Measurements from ENCODE around the gene B3GLCT.

GRCh38 chr13:31311921-31312320 lies 112.1 kb downstream of the B3GLCT start:
- TF ChIP-seq CTCF (conservative IDR thresholded peaks at IDR 0.05; ENCODE audit: low read depth in 2 of 2) (no peak), POLR2AphosphoS5 (IDR thresholded peaks at IDR 0.05; ENCODE audit: low read depth) (no peak), EZH2 (IDR thresholded peaks at IDR 0.05; ENCODE audit: low read depth, unreplicated experiment) (no peak), EZH2phosphoT487 (IDR thresholded peaks at IDR 0.05; ENCODE audit: unreplicated experiment) (no peak), ZNF114 (CRISPR knock-in tag; IDR thresholded peaks at IDR 0.05) (no peak), JUNB (IDR thresholded peaks at IDR 0.05; ENCODE audit: unreplicated experiment) (no peak), ETS1 (IDR thresholded peaks at IDR 0.05) (no peak)
- TF ChIP-seq, protein P1, sequence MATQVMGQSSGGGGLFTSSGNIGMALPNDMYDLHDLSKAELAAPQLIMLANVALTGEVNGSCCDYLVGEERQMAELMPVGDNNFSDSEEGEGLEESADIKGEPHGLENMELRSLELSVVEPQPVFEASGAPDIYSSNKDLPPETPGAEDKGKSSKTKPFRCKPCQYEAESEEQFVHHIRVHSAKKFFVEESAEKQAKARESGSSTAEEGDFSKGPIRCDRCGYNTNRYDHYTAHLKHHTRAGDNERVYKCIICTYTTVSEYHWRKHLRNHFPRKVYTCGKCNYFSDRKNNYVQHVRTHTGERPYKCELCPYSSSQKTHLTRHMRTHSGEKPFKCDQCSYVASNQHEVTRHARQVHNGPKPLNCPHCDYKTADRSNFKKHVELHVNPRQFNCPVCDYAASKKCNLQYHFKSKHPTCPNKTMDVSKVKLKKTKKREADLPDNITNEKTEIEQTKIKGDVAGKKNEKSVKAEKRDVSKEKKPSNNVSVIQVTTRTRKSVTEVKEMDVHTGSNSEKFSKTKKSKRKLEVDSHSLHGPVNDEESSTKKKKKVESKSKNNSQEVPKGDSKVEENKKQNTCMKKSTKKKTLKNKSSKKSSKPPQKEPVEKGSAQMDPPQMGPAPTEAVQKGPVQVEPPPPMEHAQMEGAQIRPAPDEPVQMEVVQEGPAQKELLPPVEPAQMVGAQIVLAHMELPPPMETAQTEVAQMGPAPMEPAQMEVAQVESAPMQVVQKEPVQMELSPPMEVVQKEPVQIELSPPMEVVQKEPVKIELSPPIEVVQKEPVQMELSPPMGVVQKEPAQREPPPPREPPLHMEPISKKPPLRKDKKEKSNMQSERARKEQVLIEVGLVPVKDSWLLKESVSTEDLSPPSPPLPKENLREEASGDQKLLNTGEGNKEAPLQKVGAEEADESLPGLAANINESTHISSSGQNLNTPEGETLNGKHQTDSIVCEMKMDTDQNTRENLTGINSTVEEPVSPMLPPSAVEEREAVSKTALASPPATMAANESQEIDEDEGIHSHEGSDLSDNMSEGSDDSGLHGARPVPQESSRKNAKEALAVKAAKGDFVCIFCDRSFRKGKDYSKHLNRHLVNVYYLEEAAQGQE (IDR thresholded peaks at IDR 0.05; ENCODE audit: unreplicated experiment), result no peak
